NT2/D1 (cell line): ENCODE data around the gene RTP5.

Source experiments
- DNase-seq: peaks from one replicate; pipeline ENCODE4 v3.0.0-alpha.2; 2011; ENCODE audit warnings: low read depth, low spot score
- H3K27me3 ChIP-seq: 2 replicates; pipeline ENCODE4 v1.6.0; 2011; ENCODE audit warnings: mild to moderate bottlenecking; ENCODE audit not compliant: insufficient read length, insufficient read depth
- H3K36me3 ChIP-seq: 2 replicates; pipeline ENCODE4 v1.6.1; 2011; ENCODE audit warnings: mild to moderate bottlenecking, low read length, mixed read lengths; ENCODE audit not compliant: insufficient read depth, insufficient read length
- H3K4me1 ChIP-seq: 2 replicates; pipeline ENCODE4 v1.5.1; 2011; ENCODE audit not compliant: insufficient read depth, insufficient read length
- H3K4me3 ChIP-seq: 2 replicates; pipeline ENCODE4 v1.5.1; 2011; ENCODE audit warnings: low read depth; ENCODE audit not compliant: insufficient read length
- H3K9ac ChIP-seq: 2 replicates; pipeline ENCODE4 v1.6.0; 2011; ENCODE audit warnings: low read depth; ENCODE audit not compliant: insufficient read length
- H3K9me3 ChIP-seq: 2 replicates; pipeline ENCODE4 v1.5.1; 2011; ENCODE audit warnings: mild to moderate bottlenecking, low read length; ENCODE audit not compliant: insufficient read depth
- SUZ12 ChIP-seq: IDR thresholded peaks from 2 replicates; pipeline ENCODE4 v1.6.1; 2011; ENCODE audit not compliant: insufficient read length, insufficient read depth; ENCODE audit errors: extremely low read depth
- YY1 ChIP-seq: IDR thresholded peaks from 2 replicates; pipeline ENCODE4 v1.6.1; 2011; ENCODE audit not compliant: insufficient read length, insufficient read depth
- ZNF274 ChIP-seq: IDR thresholded peaks from 2 replicates; pipeline ENCODE4 v1.6.1; 2011; ENCODE audit warnings: mild to moderate bottlenecking, low read depth, low read length

RTP5 gene

DNA sequence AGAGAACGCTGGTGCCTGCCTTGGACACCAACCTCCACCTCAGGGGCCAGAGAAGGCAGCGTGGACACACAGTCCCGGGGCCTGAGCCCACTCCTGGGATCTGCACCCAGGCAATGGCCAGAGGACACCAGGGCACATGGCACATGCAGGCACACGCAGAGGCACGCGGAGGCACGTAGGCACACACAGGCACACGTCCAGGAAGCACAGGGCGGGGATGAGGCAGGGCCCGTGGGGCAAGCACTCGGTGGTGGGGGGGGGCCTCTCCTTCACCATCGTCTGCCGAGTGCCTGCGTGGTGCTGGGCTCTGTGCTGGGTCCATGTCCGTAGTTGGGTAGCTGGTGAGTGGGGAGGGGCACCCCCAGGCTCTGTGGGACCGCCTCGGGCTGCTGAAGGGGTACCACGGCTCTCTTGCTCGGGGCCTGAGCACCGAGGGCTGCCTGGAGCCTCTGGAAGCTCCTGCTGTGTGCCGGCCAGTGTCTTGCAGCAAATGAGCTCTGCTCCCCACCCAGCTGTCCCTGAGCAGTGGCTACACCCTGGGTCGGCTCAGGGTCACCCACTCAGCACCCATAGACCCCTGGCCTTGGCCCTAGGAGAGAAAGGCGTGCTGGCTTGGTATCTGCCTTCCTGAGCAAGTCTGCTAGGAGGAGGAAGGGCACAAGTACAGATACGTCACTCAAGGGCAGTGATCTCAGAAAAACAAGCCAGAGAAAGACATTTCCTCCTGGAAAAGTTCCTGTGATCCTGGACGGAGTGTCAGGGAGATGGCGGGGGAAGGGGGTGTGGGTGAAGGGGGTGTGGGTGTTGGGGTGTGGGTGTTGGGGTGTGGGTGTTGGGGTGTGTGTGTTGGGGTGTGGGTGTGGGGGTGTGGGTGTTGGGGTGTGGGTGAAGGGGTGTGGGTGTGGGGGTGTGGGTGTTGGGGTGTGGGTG, 26.4 kb downstream of the RTP5 start:
- TF ChIP-seq YY1 (no peak), ZNF274 (no peak), SUZ12 (no peak)
- DNase-seq, result no peak

DNA sequence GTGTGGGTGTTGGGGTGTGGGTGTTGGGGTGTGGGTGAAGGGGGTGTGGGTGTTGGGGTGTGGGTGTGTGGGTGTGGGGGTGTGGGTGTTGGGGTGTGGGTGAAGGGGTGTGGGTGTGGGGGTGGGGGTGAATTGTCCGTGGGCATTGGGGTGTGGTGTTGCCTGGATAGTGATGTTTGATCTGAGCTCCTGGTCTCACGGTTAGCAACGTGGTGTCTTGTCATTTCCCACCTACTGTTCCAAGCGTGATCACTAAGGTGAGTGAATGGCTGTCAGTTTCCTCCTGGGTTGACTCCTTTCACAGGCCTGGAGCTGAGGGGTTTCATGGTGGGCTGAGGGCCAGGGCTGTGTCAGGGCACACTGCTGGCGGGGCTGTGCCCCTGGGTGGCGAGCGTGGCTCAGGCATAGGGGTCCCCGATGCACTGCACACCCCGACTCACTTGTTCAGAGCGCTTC, 27.2 kb downstream of the RTP5 start:
- no peak for TF ChIP-seq YY1
- TF ChIP-seq SUZ12, result no peak
- TF ChIP-seq ZNF274, result no peak
- Histone ChIP-seq H3K27me3 (no peaks in the 10 kb centered on the region), H3K9ac (no peak overlapping the region), H3K4me1 (peaks cover 13% of the 10 kb centered on the region), H3K4me3 (no peak overlapping the region), H3K9me3 (no peaks in the 10 kb centered on the region; the same call in 1 of the 2 replicates), H3K36me3 (no peaks in the 10 kb centered on the region)
- DNase-seq, result no peak

More for the DNA sequence above, 26.4 kb downstream of the RTP5 start:
- peaks cover 12% of the 10 kb centered on the region for H3K4me1 ChIP-seq
- no peak overlapping the region for H3K9ac ChIP-seq
- H3K36me3 ChIP-seq, result no peaks in the 10 kb centered on the region
- H3K4me3 ChIP-seq, result no peak overlapping the region
- H3K9me3 ChIP-seq, result no peaks in the 10 kb centered on the region; the same call in 1 of the 2 replicates
- H3K27me3 ChIP-seq, result no peaks in the 10 kb centered on the region

DNA sequence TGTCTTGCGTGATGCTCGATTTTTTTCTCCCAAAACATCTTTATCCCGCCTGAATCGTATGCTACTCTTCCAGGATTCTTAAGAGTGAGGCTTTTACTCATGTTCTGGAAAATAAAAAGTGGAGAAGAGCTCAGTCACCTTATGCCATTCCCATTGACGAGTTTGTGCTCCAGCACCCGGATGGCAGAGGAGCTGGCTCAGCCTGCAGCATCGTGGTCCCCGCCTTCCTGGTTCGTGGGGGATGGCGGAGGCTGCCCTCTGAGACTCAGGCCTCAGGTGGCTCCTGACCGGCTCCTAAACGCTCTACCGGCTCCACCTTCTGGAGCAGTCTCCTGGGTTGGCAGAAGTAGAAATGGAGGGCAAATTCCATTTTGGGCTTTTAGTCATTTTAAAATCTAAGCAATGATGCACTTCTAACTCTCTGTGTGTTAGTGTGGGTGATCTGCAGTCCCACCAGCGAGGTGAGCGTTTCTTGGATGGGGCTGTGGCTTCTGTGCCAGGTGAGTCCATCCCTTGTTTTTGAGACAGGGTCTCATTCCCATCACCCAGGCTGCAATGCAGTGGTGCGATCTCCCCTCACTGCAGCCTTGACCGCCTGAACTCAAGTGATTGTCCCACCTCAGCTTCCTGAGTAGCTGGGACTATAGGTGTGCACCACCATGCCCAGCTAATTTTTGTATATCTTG, 27.8 kb downstream of the RTP5 start:
- peaks cover 15% of the 10 kb centered on the region for H3K4me1 ChIP-seq
- no peak overlapping the region for H3K4me3 ChIP-seq
- H3K36me3 ChIP-seq, result no peaks in the 10 kb centered on the region
- H3K9ac ChIP-seq, result no peak overlapping the region
- no peaks in the 10 kb centered on the region; the same call in 1 of the 2 replicates for H3K9me3 ChIP-seq
- DNase-seq, result no peak
- TF ChIP-seq ZNF274 (no peak), YY1 (no peak), SUZ12 (no peak)
- no peaks in the 10 kb centered on the region for H3K27me3 ChIP-seq

DNA sequence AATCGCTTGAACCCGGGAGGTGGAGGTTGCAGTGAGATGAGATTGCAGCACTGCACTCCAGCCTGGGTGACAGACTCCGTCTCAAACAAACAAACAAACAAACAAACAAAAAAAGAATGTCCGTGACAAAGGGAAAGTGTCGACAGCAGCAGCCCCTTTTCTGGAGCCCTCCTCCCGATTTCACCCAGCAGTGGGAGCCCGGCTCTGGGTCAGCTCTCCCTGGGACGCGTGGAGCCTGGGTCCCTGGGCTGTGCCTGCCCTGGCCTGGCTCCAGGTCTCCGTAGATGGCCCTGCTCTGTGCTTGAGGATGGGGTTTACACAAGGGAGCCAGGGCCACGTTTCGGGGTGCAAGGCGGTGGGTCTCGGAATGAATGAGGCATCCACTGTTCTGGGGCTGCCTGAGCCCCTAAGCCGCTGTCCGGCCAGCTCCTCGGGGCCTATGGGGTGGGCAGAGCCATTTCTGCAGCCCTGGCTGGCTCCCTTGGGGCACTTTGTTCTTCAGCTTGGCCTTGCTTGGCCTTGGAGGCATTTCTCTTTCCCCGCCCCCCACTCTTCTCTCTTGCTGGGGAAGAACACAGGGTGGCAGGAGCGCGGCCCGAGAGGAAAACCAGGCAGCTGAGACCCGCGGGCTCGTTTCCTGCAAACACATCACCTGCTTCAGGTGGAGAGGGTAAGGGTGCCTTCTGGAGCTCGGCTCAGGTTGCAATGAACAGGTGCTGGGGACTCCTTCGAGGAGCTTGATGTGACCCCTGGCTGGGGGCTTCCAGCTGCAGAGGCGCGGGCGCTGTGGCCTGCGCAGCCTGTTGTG, 29.1 kb downstream of the RTP5 start:
- Histone ChIP-seq H3K9ac (no peak overlapping the region), H3K4me1 (peaks cover 15% of the 10 kb centered on the region), H3K27me3 (no peaks in the 10 kb centered on the region), H3K4me3 (no peak overlapping the region), H3K36me3 (no peaks in the 10 kb centered on the region), H3K9me3 (no peaks in the 10 kb centered on the region; the same call in 1 of the 2 replicates)
- no peak for TF ChIP-seq SUZ12
- no peak for TF ChIP-seq ZNF274
- TF ChIP-seq YY1, result no peak
- DNase-seq, result no peak

DNA sequence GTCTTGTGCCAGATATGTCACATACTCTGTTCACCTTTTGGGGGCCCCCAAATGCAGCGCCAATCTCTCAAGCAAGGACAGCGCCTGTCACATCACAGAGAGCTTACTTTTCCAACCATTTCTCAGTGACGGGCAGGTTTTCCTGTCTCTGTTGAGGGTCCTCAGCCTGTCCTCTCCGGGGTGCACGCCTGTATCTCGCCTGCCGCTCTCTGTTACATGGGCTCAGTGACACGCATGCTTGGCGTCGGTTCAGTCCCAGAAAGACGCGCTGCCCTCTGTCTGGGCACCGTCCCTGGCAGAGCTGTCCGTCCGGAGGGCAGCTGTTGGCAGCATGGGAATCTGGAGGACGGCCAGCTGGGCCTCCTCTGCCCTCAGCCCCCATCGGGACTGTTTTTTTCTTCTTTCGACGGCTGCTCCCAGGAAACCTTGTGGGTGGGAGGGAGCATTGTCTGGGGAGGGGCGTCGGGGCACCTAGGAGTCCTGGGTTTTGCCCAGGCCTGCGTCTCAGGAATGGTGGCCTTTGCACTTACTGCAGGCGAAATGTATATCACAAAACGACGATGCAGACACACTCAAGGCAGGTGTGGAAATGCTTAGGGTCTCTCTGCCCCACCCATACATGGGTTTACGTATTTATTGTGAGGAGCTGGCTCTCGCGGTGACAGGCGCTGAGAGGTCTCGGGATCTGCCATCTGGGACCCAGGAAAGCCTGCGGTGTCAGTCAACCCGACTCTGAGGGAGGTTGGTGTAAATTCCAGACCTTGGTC, 30.9 kb downstream of the RTP5 start:
- no peak for DNase-seq
- H3K4me1 ChIP-seq, result peaks cover 18% of the 10 kb centered on the region
- TF ChIP-seq YY1 (no peak), ZNF274 (no peak), SUZ12 (no peak)
- no peaks in the 10 kb centered on the region for H3K36me3 ChIP-seq
- no peaks in the 10 kb centered on the region for H3K27me3 ChIP-seq
- no peak overlapping the region for H3K4me3 ChIP-seq
- no peak overlapping the region for H3K9ac ChIP-seq
- no peaks in the 10 kb centered on the region; the same call in 1 of the 2 replicates for H3K9me3 ChIP-seq

DNA sequence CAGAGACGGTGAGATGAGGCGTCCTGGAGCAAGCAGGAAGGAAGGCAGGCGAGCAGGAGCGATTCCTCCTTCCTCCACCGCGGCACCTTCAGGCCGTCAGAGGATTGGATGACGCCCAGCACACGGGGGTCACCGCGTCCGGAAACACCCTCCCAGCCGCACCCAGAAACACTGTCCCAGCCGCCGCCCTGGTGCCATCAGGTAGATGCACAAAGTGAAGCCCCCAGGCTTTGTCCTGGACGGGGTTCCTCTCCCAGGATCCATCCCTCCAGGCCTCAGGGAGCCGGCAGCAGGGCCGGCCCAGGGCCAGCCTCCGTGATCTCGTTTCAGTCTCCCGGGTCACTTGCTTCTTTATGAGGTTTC, 31.5 kb downstream of the RTP5 start:
- TF ChIP-seq YY1 (no peak), SUZ12 (no peak), ZNF274 (no peak)

More for the DNA sequence above, 31.5 kb downstream of the RTP5 start:
- Histone ChIP-seq H3K9me3 (no peaks in the 10 kb centered on the region; the same call in 1 of the 2 replicates), H3K27me3 (no peaks in the 10 kb centered on the region), H3K4me3 (no peak overlapping the region), H3K4me1 (peaks cover 18% of the 10 kb centered on the region), H3K36me3 (no peaks in the 10 kb centered on the region), H3K9ac (no peak overlapping the region)
- no peak for DNase-seq
